Breast epithelium (tissue), 4 donors: Measurements from ENCODE around the gene SCN1B. TPM values are rescaled to one million over a fixed set of nuclear protein-coding genes. Genes with fewer than 3 reads are reported as not detected.
"Not testable (repeated sequence)": the region's sequence is repeated elsewhere in the genome, so short reads cannot be mapped to it uniquely, and the experiment has no call there.

Source experiments
- DNase-seq, 2 donors: peaks; one replicate each; pipeline ENCODE4 v3.0.0-alpha.2; 2019; ENCODE audit warnings: low spot score in 2 of 2
- H3K27ac ChIP-seq, 2 donors: fragments of 200-600 bp; sonication (generic) in 1 of 2; one replicate each; pipeline ENCODE4 v1.5.1; 2016 to 2019; ENCODE audit warnings: mild to moderate bottlenecking in 1 of 2
- H3K27me3 ChIP-seq, 2 donors: fragments of 200-600 bp; sonication (generic) in 1 of 2; one replicate each; pipeline versions ENCODE4 v1.5.1 to v1.6.0; 2017 to 2019; ENCODE audit warnings: control low read depth in 1 of 2, mild to moderate bottlenecking in 1 of 2
- H3K36me3 ChIP-seq: fragments of 200-600 bp; one replicate; pipeline ENCODE4 v1.5.1; 2019
- H3K4me1 ChIP-seq, 2 donors: fragments of 200-600 bp; sonication (generic); one replicate each; pipeline ENCODE4 v1.5.1; 2016 to 2019; ENCODE audit warnings: control low read depth in 1 of 2
- H3K4me3 ChIP-seq, 3 donors: fragments of 200-600 bp; sonication (generic); 1 replicate in 2 of 3; 2 replicates in 1 of 3; pipeline ENCODE4 v1.5.1; 2016 to 2019; ENCODE audit warnings: mild to moderate bottlenecking in 3 of 3, moderate library complexity in 2 of 3
- H3K9me3 ChIP-seq, 2 donors: fragments of 200-600 bp; sonication (generic) in 1 of 2; one replicate each; pipeline ENCODE4 v1.5.1; 2016 to 2019; ENCODE audit warnings: control low read depth in 1 of 2
- POLR2A ChIP-seq: fragments of 450-650 bp; IDR thresholded peaks from one replicate; pipeline ENCODE4 v1.6.1; 2016; ENCODE audit warnings: antibody characterized with exemption, mild to moderate bottlenecking, moderate library complexity
- POLR2AphosphoS5 ChIP-seq, 3 donors: sonication (generic); formaldehyde crosslinking; IDR thresholded peaks; one replicate each; pipeline ENCODE4 v1.6.1; 2017; ENCODE audit warnings: antibody characterized with exemption in 3 of 3
- intact Hi-C: fragments of 100-400 bp; cut with DNase I; formaldehyde crosslinking; loops from one replicate; pipeline ENCODE4 v1.15.1; 2023; ENCODE audit warnings: low total_unique reads
- total RNA-seq, 3 donors: library from RNA; depleted of rRNA; stranded (reverse); fragments of >200 nt; gene quantifications; one replicate each; pipeline ENCODE4 v1.1.0, GENCODE V29; 2016
- TF ChIP-seq, protein P1 (sequence below), 3 donors: fragments of 450-650 bp; IDR thresholded peaks; one replicate each; pipeline ENCODE4 v1.5.1; 2016 to 2017; ENCODE audit warnings: antibody characterized with exemption in 3 of 3, mild to moderate bottlenecking in 3 of 3, moderate library complexity in 3 of 3

Gene SCN1B
- total RNA-seq, 3 donors from 2014 or later, result 5.1 to 14.6 (median 8.5) TPM

DNA sequence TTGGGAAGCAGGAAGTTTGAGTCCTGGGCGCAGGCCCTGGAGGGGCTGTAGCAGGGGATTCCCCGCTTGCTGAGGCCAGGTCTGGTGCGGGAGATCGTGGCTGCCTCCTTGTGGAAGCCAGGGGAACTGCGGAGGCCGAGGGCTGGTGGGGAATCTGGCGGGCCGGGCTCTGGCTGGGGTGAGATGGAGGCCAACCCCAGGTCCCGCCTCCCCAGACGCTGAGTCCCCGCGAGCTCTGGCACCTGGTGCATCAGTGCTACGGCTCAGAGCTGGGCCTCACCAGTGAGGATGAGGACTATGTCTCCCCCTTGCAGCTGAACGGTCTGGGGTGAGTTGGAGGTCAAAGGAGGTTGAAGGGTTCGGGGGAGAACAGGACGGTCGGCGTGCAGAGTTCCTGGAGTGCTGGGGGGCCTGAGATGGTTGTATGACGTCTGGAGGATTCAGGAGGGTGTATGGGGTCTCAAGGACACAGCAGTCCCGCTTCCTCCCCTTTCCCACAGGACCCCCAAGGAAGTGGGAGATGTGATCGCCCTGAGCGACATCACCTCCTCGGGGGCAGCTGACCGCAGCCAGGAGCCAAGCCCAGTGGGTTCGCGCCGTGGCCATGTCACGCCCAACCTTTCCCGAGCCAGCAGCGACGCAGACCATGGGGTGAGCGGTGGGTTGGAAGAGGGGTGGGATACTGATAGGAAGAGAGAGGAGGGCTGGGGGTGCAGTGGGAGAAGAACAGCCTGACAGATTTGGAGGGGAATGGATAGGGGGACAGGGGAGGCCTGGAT, 17.0 kb upstream of the SCN1B start:
- Histone ChIP-seq H3K4me1 (peaks cover 0 to 6% of the 10 kb centered on the region in 2 donors), H3K36me3 (no peaks in the 10 kb centered on the region), H3K27ac (peak overlapping the region in 1 of 2 donors; percentile 53), H3K9me3 (no peaks in the 10 kb centered on the region), H3K4me3 (no peak overlapping the region), H3K27me3 (no peaks in the 10 kb centered on the region)
- DNase-seq, result peak in 1 of 2 donors; percentile 57
- intact Hi-C loops, result loop anchor here (5.0 to 10.0 kb wide), 2 partner anchors 36 to 1838 kb away; no protein-coding TSS in a partner anchor
- TF ChIP-seq POLR2AphosphoS5 (IDR thresholded peaks at IDR 0.05), result peak in 2 of 3 donors; percentile 31 to 56
- no peak for TF ChIP-seq POLR2A
- TF ChIP-seq, protein P1, sequence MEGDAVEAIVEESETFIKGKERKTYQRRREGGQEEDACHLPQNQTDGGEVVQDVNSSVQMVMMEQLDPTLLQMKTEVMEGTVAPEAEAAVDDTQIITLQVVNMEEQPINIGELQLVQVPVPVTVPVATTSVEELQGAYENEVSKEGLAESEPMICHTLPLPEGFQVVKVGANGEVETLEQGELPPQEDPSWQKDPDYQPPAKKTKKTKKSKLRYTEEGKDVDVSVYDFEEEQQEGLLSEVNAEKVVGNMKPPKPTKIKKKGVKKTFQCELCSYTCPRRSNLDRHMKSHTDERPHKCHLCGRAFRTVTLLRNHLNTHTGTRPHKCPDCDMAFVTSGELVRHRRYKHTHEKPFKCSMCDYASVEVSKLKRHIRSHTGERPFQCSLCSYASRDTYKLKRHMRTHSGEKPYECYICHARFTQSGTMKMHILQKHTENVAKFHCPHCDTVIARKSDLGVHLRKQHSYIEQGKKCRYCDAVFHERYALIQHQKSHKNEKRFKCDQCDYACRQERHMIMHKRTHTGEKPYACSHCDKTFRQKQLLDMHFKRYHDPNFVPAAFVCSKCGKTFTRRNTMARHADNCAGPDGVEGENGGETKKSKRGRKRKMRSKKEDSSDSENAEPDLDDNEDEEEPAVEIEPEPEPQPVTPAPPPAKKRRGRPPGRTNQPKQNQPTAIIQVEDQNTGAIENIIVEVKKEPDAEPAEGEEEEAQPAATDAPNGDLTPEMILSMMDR (IDR thresholded peaks at IDR 0.05), result peak; percentile 94 to 95 (median 94)

GRCh38 chr19:35013820-35014754, 16.2 kb upstream of the SCN1B start:
- Histone ChIP-seq H3K27me3 (no peaks in the 10 kb centered on the region), H3K4me3 (no peak overlapping the region), H3K4me1 (peaks cover 0 to 6% of the 10 kb centered on the region in 2 donors), H3K27ac (peak overlapping the region in 1 of 2 donors; percentile 53), H3K9me3 (no peaks in the 10 kb centered on the region), H3K36me3 (no peaks in the 10 kb centered on the region)
- intact Hi-C loops, result loop anchor here (5.0 to 10.0 kb wide), 2 partner anchors 37 to 1839 kb away; no protein-coding TSS in a partner anchor
- no peak for DNase-seq
- TF ChIP-seq POLR2AphosphoS5 (IDR thresholded peaks at IDR 0.05) (no peak), POLR2A (no peak)
- TF ChIP-seq, protein P1 (IDR thresholded peaks at IDR 0.05), result no peak

DNA sequence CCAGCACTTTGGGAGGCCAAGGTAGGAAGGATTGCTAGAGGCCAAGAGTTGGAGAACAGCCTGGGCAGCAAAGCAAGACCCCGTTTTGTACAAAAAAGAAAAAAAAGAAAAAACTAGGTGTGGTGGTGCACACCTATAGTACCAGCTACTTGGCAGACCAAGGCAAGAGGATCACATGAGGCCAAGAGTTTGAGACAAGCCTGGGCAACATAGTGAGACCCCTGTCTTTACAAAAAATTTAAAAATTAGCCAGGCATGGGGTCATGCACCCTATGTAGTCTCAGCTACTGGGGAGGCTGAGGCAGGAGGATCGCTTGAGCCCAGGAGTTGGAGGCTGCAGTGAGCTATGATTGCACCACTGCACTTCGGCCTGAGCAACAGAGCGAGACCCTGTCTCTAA, 15.5 kb upstream of the SCN1B start:
- intact Hi-C loops, result loop anchor here (5.0 to 10.0 kb wide), 2 partner anchors 37 to 1840 kb away; no protein-coding TSS in a partner anchor
- H3K27ac ChIP-seq, H3K4me3 ChIP-seq, DNase-seq, H3K4me1 ChIP-seq, H3K27me3 ChIP-seq, H3K9me3 ChIP-seq, H3K36me3 ChIP-seq: not testable (repeated sequence)

DNA sequence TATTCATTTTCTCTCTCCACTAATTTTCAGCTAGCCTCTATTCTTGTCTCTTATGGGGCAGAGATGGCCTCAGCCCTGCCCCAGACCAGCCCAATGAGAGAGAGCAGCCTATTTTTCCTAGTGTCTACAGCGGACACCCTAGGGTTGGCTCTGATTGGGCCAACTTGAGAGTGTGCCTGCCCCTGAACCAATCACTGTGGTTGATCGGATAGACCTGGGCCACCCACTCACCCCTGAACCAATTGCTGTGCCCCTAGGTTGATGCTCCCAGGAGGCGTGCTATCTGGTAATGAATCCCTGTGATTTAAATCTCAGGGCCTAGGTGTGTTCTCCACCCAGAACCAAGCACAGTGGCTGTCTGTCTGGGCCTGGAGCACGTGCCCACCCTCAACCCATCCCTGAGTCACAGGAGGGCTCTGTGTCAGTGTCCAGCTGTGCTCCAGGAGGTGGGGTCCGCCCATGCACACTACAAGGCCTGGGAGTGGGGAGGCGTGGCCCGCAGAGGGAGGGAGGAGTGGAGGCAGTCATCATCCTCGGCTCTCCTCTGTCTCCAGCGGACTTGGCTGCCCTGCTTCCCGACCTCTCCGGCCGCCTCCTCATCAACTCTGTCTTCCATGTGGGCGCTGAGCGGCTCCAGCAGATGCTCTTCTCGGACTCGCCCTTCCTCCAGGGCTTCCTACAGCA, 14.9 kb upstream of the SCN1B start:
- peak overlapping the region in 1 of 2 donors; percentile 8 for H3K27ac ChIP-seq
- TF ChIP-seq, protein P1 (IDR thresholded peaks at IDR 0.05), result no peak
- TF ChIP-seq POLR2AphosphoS5 (IDR thresholded peaks at IDR 0.05) (no peak), POLR2A (no peak)
- DNase-seq, result no peak
- no peaks in the 10 kb centered on the region for H3K27me3 ChIP-seq
- intact Hi-C loops, result loop anchor here (10.0 kb wide), 1 partner anchor 1841 kb away; no protein-coding TSS in a partner anchor
- peaks cover 0 to 6% of the 10 kb centered on the region in 2 donors for H3K4me1 ChIP-seq
- no peaks in the 10 kb centered on the region for H3K9me3 ChIP-seq
- no peak overlapping the region for H3K4me3 ChIP-seq
- peaks cover 9% of the 10 kb centered on the region for H3K36me3 ChIP-seq

DNA sequence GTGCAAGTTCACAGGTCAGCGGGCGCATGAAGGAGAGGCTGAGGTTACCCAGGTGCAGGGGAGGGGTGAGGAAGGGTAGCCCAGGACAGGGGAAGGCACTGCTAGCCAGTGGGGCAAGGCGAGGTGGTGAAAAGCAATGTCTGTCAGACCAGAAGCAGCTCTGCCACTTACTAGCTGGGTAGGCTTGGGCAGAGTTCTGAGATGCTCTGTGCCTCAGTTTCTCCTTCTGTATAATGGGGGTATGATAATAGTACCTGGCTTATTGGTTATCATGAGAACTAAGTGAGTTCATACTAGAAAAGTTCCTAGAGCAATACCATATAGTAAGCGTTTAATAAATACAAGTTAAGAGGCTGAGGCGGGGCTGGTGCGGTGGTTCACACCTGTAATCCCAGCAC, 14.3 kb upstream of the SCN1B start:
- intact Hi-C loops, result loop anchor here (10.0 kb wide), 1 partner anchor 1841 kb away; no protein-coding TSS in a partner anchor
- peak overlapping the region in 1 of 2 donors; percentile 8 for H3K27ac ChIP-seq
- H3K4me1 ChIP-seq, result peaks cover 0 to 6% of the 10 kb centered on the region in 2 donors
- no peaks in the 10 kb centered on the region for H3K9me3 ChIP-seq
- no peak for TF ChIP-seq POLR2AphosphoS5 (IDR thresholded peaks at IDR 0.05)
- no peak for TF ChIP-seq POLR2A
- TF ChIP-seq, protein P1 (IDR thresholded peaks at IDR 0.05), result no peak
- no peaks in the 10 kb centered on the region for H3K27me3 ChIP-seq
- peaks cover 9% of the 10 kb centered on the region for H3K36me3 ChIP-seq
- no peak overlapping the region for H3K4me3 ChIP-seq
- no peak for DNase-seq
